GM23338 (cell line): Measurements from ENCODE around the gene ZCCHC2. TPM values are rescaled to one million over a fixed set of nuclear protein-coding genes. Genes with fewer than 3 reads are reported as not detected.
A peak's percentile ranks its signal among the peaks of the same experiment; 100 is the strongest.

Source experiments
- ATAC-seq: fragments of 200-7000 bp; cut with Tn5 transposase; 3 replicates; pipeline ENCODE4 v1.9.1; 2020
- DNase-seq: peaks from one replicate; pipeline ENCODE4 v3.0.0-alpha.2; 2015; ENCODE audit warnings: low spot score
- H2AFZ ChIP-seq: fragments of 200-600 bp; sonication (generic); 2 replicates; pipeline ENCODE4 v1.8.0; 2016; ENCODE audit warnings: antibody characterized with exemption, mild to moderate bottlenecking, moderate library complexity
- H3F3A ChIP-seq: fragments of 200-600 bp; sonication (generic); replicated peaks from 2 replicates; pipeline ENCODE4 v1.8.0; 2017; ENCODE audit warnings: antibody characterized with exemption, mixed run types, low read depth
- H3K27ac ChIP-seq: fragments of 200-600 bp; sonication (generic); 2 replicates; pipeline ENCODE4 v1.6.1; 2016; ENCODE audit warnings: low read depth
- H3K27me3 ChIP-seq: fragments of 200-600 bp; sonication (generic); 2 replicates; pipeline ENCODE4 v1.8.0; 2016; ENCODE audit warnings: mild to moderate bottlenecking, mixed run types, moderate library complexity; ENCODE audit not compliant: insufficient read depth
- H3K36me3 ChIP-seq: fragments of 200-600 bp; sonication (generic); 2 replicates; pipeline ENCODE4 v1.8.0; 2016; ENCODE audit warnings: mild to moderate bottlenecking; ENCODE audit not compliant: insufficient read depth
- H3K4me1 ChIP-seq: fragments of 200-600 bp; sonication (generic); 2 replicates; pipeline ENCODE4 v1.8.0; 2016; ENCODE audit warnings: mild to moderate bottlenecking, moderate library complexity; ENCODE audit not compliant: insufficient read depth
- H3K4me2 ChIP-seq: fragments of 200-600 bp; sonication (generic); 2 replicates; pipeline ENCODE4 v1.7.1; 2017; ENCODE audit warnings: mixed run types
- H3K4me3 ChIP-seq: fragments of 200-600 bp; sonication (generic); 2 replicates; pipeline ENCODE4 v1.6.1; 2016; ENCODE audit warnings: mixed run types
- H3K79me2 ChIP-seq: fragments of 200-600 bp; sonication (generic); replicated peaks from 2 replicates; pipeline ENCODE4 v1.8.0; 2017; ENCODE audit warnings: mild to moderate bottlenecking; ENCODE audit not compliant: insufficient read depth
- H3K9me2 ChIP-seq: fragments of 200-600 bp; sonication (generic); 2 replicates; pipeline ENCODE4 v1.8.0; 2017; ENCODE audit not compliant: insufficient read depth
- H4K20me1 ChIP-seq: fragments of 200-600 bp; sonication (generic); replicated peaks from 2 replicates; pipeline ENCODE4 v1.8.0; 2017; ENCODE audit warnings: mild to moderate bottlenecking; ENCODE audit not compliant: insufficient read depth
- H3K27ac Mint-ChIP-seq: 2 replicates; pipeline ENCODE4 v1.8.0; 2020; ENCODE audit warnings: inconsistent platforms, mild to moderate bottlenecking, moderate library complexity, mixed read lengths
- H3K27me3 Mint-ChIP-seq: 3 replicates; pipeline ENCODE4 v1.8.0; 2022; ENCODE audit warnings: low read depth, mild to moderate bottlenecking, moderate library complexity, mixed read lengths, inconsistent platforms; ENCODE audit not compliant: insufficient read depth, poor library complexity
- H3K36me3 Mint-ChIP-seq: 3 replicates; pipeline ENCODE4 v1.8.0; 2021; ENCODE audit warnings: low read depth, mild to moderate bottlenecking, inconsistent platforms, moderate library complexity, mixed read lengths
- H3K4me1 Mint-ChIP-seq: 3 replicates; pipeline ENCODE4 v1.8.0; 2020; ENCODE audit warnings: mild to moderate bottlenecking, inconsistent platforms, mixed read lengths
- H3K4me3 Mint-ChIP-seq: 3 replicates; pipeline ENCODE4 v1.8.0; 2021; ENCODE audit warnings: moderate library complexity, mild to moderate bottlenecking, inconsistent platforms, mixed read lengths
- H3K9me3 Mint-ChIP-seq: 3 replicates; pipeline ENCODE4 v1.8.0; 2020; ENCODE audit warnings: moderate library complexity, mild to moderate bottlenecking, inconsistent platforms, mixed read lengths
- EZH2phosphoT487 ChIP-seq: fragments of 200-600 bp; sonication (generic); IDR thresholded peaks from one replicate; pipeline ENCODE4 v1.8.1; 2018; ENCODE audit warnings: antibody characterized with exemption; ENCODE audit not compliant: unreplicated experiment
- REST ChIP-seq: IDR thresholded peaks from one replicate; pipeline ENCODE4 v1.6.1; 2018; ENCODE audit warnings: antibody characterized with exemption; ENCODE audit not compliant: unreplicated experiment
- STAT1 ChIP-seq: IDR thresholded peaks from one replicate; pipeline ENCODE4 v1.6.1; 2016; ENCODE audit warnings: antibody characterized with exemption; ENCODE audit not compliant: unreplicated experiment
- ZNF462 ChIP-seq: fragments of 250-450 bp; sonication (Bioruptor Pico); IDR thresholded peaks from 2 replicates; pipeline ENCODE4 v1.5.0; 2020; ENCODE audit warnings: mild to moderate bottlenecking, moderate library complexity
- polyA plus RNA-seq: library from polyadenylated mRNA; unstranded; fragments of >200 nt; fragmentation: Nextera tagmentation; extraction: Ambion mirVana; gene quantifications from 2 replicates; pipeline ENCODE4 v1.2.1, GENCODE V29; 2016
- total RNA-seq: library from RNA; depleted of rRNA; stranded (reverse); fragments of >200 nt; shearing (Covaris generic); gene quantifications from 2 replicates; pipeline ENCODE4 v1.2.3, GENCODE V29; 2014

ZCCHC2 gene
- total and polyA plus RNA-seq, 2 experiments from 2014 or later, result 5.4 to 15.4 TPM

- TF ChIP-seq STAT1 (no peak), ZNF462 (CRISPR knock-in tag) (no peak)
Observed at GRCh38 chr18:62611453-62612288, 88.8 kb downstream of the ZCCHC2 start (continued).

- no peaks in the 10 kb centered on the region for H3K79me2 ChIP-seq
- H3K36me3 ChIP-seq, result no peaks in the 10 kb centered on the region
- no peak overlapping the region for H3K27ac ChIP-seq
- peaks cover 14% of the 10 kb centered on the region for H3K4me1 ChIP-seq
- no peaks in the 10 kb centered on the region for H3K36me3 Mint-ChIP-seq
- H3K4me1 Mint-ChIP-seq, result peaks cover 29% of the 10 kb centered on the region
- ATAC-seq (no peak), DNase-seq (no peak)
- H3K27ac Mint-ChIP-seq, result no peak overlapping the region
- peaks cover 8% of the 10 kb centered on the region for H3K27me3 Mint-ChIP-seq
- H3K4me3 ChIP-seq, result no peak overlapping the region
- H4K20me1 ChIP-seq, result no peaks in the 10 kb centered on the region
- no peaks in the 10 kb centered on the region for H3K9me3 Mint-ChIP-seq
- H3K4me3 Mint-ChIP-seq, result no peak overlapping the region
- H3K4me2 ChIP-seq, result no peak overlapping the region
- H3K27me3 ChIP-seq, result no peaks in the 10 kb centered on the region
- no peaks in the 10 kb centered on the region for H3K9me2 ChIP-seq
- H3F3A ChIP-seq, result 0 out of 2 replicates have a peak, but pooled peaks cover 6% of the 10 kb centered on the region
- H2AFZ ChIP-seq, result peak overlapping the region; percentile 99
- no peak for TF ChIP-seq REST
- TF ChIP-seq EZH2phosphoT487, result no peak
- no peak for TF ChIP-seq ZNF462 (CRISPR knock-in tag)
- no peak for TF ChIP-seq STAT1
Observed at GRCh38 chr18:62612289-62612645, 89.4 kb downstream of the ZCCHC2 start.
